Activated naive CD8-positive, alpha-beta T cell treated with anti-CD3 and anti-CD28 coated beads, Interleukin-2, amount 10 ng/mL, durations not matched to agents 7 days and 5 days (primary cell): ENCODE measurements around the gene CAB39. TPM values are rescaled to one million over a fixed set of nuclear protein-coding genes. Genes with fewer than 3 reads are reported as not detected.

Experiments used
- ATAC-seq: fragments of 150-1000 bp; cut with Tn5 transposase; one replicate; pipeline ENCODE4 v1.10.0; 2021; ENCODE audit warnings: low read depth, moderate library complexity
- POLR2A ChIA-PET: fragments of 350-600 bp; sonication (Branson Sonifier 250); formaldehyde crosslinking; loops from one replicate; lab custom pipeline; 2021; ENCODE audit warnings: antibody characterized with exemption; lab: Charles Lee
- DNase-seq: peaks from one replicate; pipeline ENCODE4 v3.0.0; 2021
- H3K27ac Mint-ChIP-seq: one replicate; pipeline ENCODE4 v1.8.0; 2022; ENCODE audit warnings: mild to moderate bottlenecking, mixed read lengths
- H3K27me3 Mint-ChIP-seq: one replicate; pipeline ENCODE4 v1.8.0; 2022; ENCODE audit warnings: mild to moderate bottlenecking, moderate library complexity, mixed read lengths
- H3K36me3 Mint-ChIP-seq: one replicate; pipeline ENCODE4 v1.8.0; 2021; ENCODE audit warnings: mild to moderate bottlenecking, mixed read lengths
- H3K4me1 Mint-ChIP-seq: one replicate; pipeline ENCODE4 v1.8.0; 2021; ENCODE audit warnings: mixed read lengths
- H3K4me3 Mint-ChIP-seq: one replicate; pipeline ENCODE4 v1.8.0; 2022; ENCODE audit warnings: mild to moderate bottlenecking, moderate library complexity, mixed read lengths
- H3K9me3 Mint-ChIP-seq: one replicate; pipeline ENCODE4 v1.8.0; 2021; ENCODE audit warnings: mixed read lengths
- total RNA-seq, 2 experiments: library from RNA; stranded (reverse); gene quantifications; one replicate each; pipeline ENCODE4 v1.2.3, GENCODE V29; 2021

CAB39 gene
- total RNA-seq, 2 experiments from 2014 or later, result 138 to 143 TPM

DNA sequence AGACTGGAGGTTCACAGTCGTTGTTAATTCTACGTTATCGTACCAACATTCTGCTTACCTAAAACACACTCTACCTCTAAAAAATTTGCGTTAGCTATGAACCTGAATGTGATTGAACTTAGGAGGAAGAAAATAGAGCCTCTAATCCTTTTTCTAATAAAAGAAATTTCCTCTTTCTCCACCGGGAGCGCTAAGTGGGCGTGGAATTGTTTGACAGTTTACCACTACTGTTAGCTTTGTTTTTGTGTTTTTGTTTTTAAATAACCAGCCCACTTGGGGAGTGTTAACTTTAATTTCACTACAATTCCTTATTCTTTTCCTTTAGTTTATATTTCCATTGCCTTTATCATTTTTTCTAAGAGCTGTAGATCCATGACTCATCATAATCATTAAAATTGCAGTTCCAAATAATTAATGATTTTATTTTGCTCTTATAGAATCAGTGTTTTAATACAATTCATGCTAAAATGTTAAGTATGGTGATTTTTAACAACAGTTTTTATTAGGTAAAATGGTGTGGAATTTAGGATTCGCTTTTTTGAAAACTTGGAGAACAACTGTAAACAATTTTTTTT is 97.1 kb downstream of the CAB39 start:
- no peak for DNase-seq
- H3K36me3 Mint-ChIP-seq, result peaks cover 21% of the 10 kb centered on the region
- no peak overlapping the region for H3K27ac Mint-ChIP-seq
- H3K27me3 Mint-ChIP-seq, result no peaks in the 10 kb centered on the region
- POLR2A ChIA-PET, result no interaction called here
- ATAC-seq, result no peak
- peaks cover 17% of the 10 kb centered on the region for H3K4me1 Mint-ChIP-seq
- H3K4me3 Mint-ChIP-seq, result no peak overlapping the region
- no peaks in the 10 kb centered on the region for H3K9me3 Mint-ChIP-seq

GRCh38 chr2:230811508-230811907 is 98.9 kb downstream of the CAB39 start:
- no peak for DNase-seq
- Mint-ChIP-seq H3K27me3 (no peaks in the 10 kb centered on the region), H3K4me1 (peaks cover 21% of the 10 kb centered on the region), H3K27ac (peak overlapping the region; percentile 4), H3K9me3 (no peaks in the 10 kb centered on the region), H3K4me3 (no peak overlapping the region), H3K36me3 (peaks cover 26% of the 10 kb centered on the region)
- no peak for ATAC-seq
- POLR2A ChIA-PET, result no interaction called here

DNA sequence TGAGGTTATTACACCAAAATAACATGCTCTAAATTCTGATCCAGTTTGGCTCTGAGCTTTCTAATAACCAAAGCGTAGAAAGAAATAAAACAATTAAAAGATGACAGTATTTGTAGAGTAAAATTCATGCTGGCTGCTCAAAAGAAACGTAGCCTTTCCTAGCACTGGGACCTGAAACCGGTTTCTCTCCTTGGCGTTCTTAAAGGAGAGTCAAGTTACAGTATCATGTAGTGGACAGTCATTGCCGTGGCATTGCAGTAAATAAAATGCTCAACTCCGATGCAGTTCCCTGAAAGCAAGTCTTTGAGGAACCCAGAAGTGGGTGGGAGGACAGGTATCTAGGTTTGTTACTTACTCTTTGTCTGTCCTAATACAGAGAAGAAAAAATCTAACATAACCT is 99.4 kb downstream of the CAB39 start:
- Mint-ChIP-seq H3K4me1 (peaks cover 24% of the 10 kb centered on the region), H3K27me3 (no peaks in the 10 kb centered on the region), H3K9me3 (no peaks in the 10 kb centered on the region), H3K36me3 (peaks cover 31% of the 10 kb centered on the region), H3K27ac (no peak overlapping the region), H3K4me3 (no peak overlapping the region)
- no peak for DNase-seq
- POLR2A ChIA-PET, result no interaction called here
- no peak for ATAC-seq

GRCh38 chr2:230814616-230815015 is 102.0 kb downstream of the CAB39 start:
- Mint-ChIP-seq H3K36me3 (peaks cover 39% of the 10 kb centered on the region), H3K9me3 (no peaks in the 10 kb centered on the region), H3K27me3 (no peaks in the 10 kb centered on the region), H3K4me3 (no peak overlapping the region), H3K27ac (peak overlapping the region; percentile 45), H3K4me1 (peaks cover 22% of the 10 kb centered on the region)
- POLR2A ChIA-PET, result no interaction called here
- ATAC-seq, result no peak
- DNase-seq, result no peak

DNA sequence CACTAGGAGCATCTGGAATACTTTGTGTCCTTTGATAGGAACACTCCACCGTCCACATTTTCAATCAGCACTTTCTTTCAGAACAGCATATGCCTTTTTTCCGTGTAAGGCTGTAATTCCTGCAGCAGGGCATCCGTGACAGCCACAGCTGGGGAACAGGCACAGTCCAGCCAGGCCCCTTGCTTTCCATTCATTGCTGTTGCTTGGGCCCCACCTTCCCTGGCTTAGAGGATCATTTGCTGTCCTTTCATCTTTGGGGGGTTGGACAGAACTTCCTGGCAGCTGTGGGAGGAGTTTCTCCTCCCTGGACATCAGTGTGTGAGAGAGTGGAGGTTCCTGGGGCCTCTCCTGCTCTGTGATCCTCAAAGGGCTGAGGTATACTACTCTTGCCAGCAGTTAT is 102.4 kb downstream of the CAB39 start:
- H3K36me3 Mint-ChIP-seq, result peaks cover 39% of the 10 kb centered on the region
- ATAC-seq (no peak), DNase-seq (no peak)
- H3K9me3 Mint-ChIP-seq, result no peaks in the 10 kb centered on the region
- POLR2A ChIA-PET, result no interaction called here
- no peaks in the 10 kb centered on the region for H3K27me3 Mint-ChIP-seq
- H3K27ac Mint-ChIP-seq, result peak overlapping the region; percentile 45
- H3K4me1 Mint-ChIP-seq, result peaks cover 22% of the 10 kb centered on the region
- no peak overlapping the region for H3K4me3 Mint-ChIP-seq

GRCh38 chr2:230816735-230817134 is 104.1 kb downstream of the CAB39 start:
- Mint-ChIP-seq H3K9me3 (no peaks in the 10 kb centered on the region), H3K4me1 (peaks cover 22% of the 10 kb centered on the region), H3K27ac (no peak overlapping the region), H3K27me3 (no peaks in the 10 kb centered on the region), H3K4me3 (no peak overlapping the region), H3K36me3 (peaks cover 37% of the 10 kb centered on the region)
- DNase-seq (no peak), ATAC-seq (no peak)
- POLR2A ChIA-PET, result interaction anchor here (0.6 kb wide), 1 partner anchor 18 kb away, joined by 3 read pairs; no protein-coding TSS in a partner anchor

- no peaks in the 10 kb centered on the region for H3K27me3 Mint-ChIP-seq
- POLR2A ChIA-PET, result no interaction called here
- H3K4me1 Mint-ChIP-seq, result peaks cover 17% of the 10 kb centered on the region
- DNase-seq (no peak), ATAC-seq (no peak)
- H3K36me3 Mint-ChIP-seq, result peaks cover 26% of the 10 kb centered on the region
- no peak overlapping the region for H3K4me3 Mint-ChIP-seq
- no peaks in the 10 kb centered on the region for H3K9me3 Mint-ChIP-seq
- no peak overlapping the region for H3K27ac Mint-ChIP-seq
These were observed 106.8 kb downstream of the CAB39 start for GRCh38 chr2:230819433-230819832.

- POLR2A ChIA-PET, result no interaction called here
- no peak for ATAC-seq
- Mint-ChIP-seq H3K4me3 (no peak overlapping the region), H3K36me3 (peaks cover 21% of the 10 kb centered on the region), H3K4me1 (peaks cover 15% of the 10 kb centered on the region), H3K9me3 (no peaks in the 10 kb centered on the region), H3K27ac (peak overlapping the region; percentile 39), H3K27me3 (peaks cover 17% of the 10 kb centered on the region)
- DNase-seq, result no peak
These were observed 108.8 kb downstream of the CAB39 start for GRCh38 chr2:230821261-230821990.

- Mint-ChIP-seq H3K27me3 (peaks cover 23% of the 10 kb centered on the region), H3K36me3 (peaks cover 16% of the 10 kb centered on the region), H3K4me3 (no peak overlapping the region), H3K9me3 (no peaks in the 10 kb centered on the region), H3K27ac (no peak overlapping the region), H3K4me1 (peaks cover 10% of the 10 kb centered on the region)
- DNase-seq (no peak), ATAC-seq (no peak)
- POLR2A ChIA-PET, result interaction anchor here (1.7 kb wide), 1 partner anchor 163 kb away, joined by 4 read pairs; no protein-coding TSS in a partner anchor
These were observed 109.4 kb downstream of the CAB39 start for GRCh38 chr2:230821991-230822520.

DNA sequence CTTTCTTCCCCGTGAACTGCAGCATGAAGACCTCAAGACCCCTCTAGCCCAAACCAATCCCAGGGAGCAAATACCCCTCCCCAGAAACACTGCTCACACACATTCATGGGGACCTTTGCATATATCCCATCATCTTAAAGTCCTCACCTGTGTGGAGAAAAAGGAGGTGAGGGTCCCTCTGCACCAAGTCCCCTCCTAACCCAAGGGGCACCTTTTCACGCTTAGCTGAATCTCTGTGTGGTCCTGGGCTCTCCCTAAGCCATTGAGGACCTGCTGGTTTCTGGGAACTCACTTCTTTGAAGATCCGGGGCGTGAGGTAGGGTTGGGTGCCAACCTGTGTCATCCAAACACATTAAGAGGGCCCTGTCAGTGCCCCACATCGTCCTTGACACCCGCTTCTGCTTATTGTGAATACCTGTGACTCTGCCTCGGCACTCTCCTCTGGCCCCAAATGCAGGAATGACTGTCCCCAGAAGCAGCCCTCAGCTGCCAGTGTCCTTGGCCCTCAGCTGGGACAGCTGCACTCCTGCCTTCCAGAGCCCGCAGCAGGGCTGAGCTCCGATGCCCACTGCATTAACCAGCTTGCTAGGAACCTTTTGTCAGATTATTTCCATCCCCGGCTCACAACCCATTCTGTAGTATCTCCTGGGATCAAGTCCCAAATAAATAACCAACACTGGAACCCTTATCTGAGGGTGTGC is 110.8 kb downstream of the CAB39 start:
- Mint-ChIP-seq H3K9me3 (no peaks in the 10 kb centered on the region), H3K27ac (no peak overlapping the region), H3K4me3 (no peak overlapping the region), H3K27me3 (peaks cover 29% of the 10 kb centered on the region), H3K4me1 (peaks cover 16% of the 10 kb centered on the region), H3K36me3 (peaks cover 11% of the 10 kb centered on the region)
- no peak for ATAC-seq
- POLR2A ChIA-PET, result interaction anchor here (1.7 kb wide), 1 partner anchor 161 kb away, joined by 4 read pairs; no protein-coding TSS in a partner anchor
- DNase-seq, result no peak

DNA sequence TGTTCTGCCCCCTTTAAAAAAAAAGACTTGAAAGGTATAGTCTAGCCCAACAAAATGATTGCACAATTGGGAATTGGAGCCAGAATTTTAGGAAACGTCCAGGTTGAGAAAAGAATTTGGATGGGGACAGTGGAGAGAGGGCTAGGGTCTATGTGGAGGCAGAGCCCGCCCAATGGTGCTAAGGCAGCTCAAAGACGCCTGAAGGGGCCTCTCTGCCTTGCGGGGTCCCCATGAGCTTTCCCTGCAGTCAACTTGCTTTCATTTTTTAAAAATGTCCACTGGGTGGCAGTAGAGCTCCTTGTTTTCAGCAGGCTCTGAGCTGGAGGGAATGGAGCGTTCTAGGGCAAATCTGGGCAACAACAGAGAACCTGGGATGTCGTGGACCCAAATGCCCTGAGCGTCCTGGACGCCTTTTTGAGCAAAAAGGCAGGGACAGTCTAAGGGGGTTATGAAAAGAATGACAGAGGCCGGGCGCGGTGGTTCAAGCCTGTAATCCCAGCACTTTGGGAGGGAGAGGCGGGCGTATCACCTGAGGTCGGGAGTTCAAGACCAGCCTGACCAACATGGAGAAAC is 111.8 kb downstream of the CAB39 start:
- ATAC-seq (peak; percentile 72), DNase-seq (peak; percentile 52)
- H3K27ac Mint-ChIP-seq, result peak overlapping the region; percentile 45
- peaks cover 29% of the 10 kb centered on the region for H3K27me3 Mint-ChIP-seq
- H3K9me3 Mint-ChIP-seq, result no peaks in the 10 kb centered on the region
- peaks cover 14% of the 10 kb centered on the region for H3K4me1 Mint-ChIP-seq
- peak overlapping the region; percentile 64 for H3K4me3 Mint-ChIP-seq
- POLR2A ChIA-PET, result interaction anchor here (1.0 to 1.1 kb wide), 2 partner anchors 229 to 602 kb away, joined by 3 to 4 read pairs; no protein-coding TSS in a partner anchor
- peaks cover 8% of the 10 kb centered on the region for H3K36me3 Mint-ChIP-seq

- DNase-seq, result no peak
- peaks cover 33% of the 10 kb centered on the region for H3K27me3 Mint-ChIP-seq
- H3K4me1 Mint-ChIP-seq, result peaks cover 14% of the 10 kb centered on the region
- H3K9me3 Mint-ChIP-seq, result no peaks in the 10 kb centered on the region
- H3K4me3 Mint-ChIP-seq, result no peak overlapping the region
- ATAC-seq, result no peak
- POLR2A ChIA-PET, result no interaction called here
- H3K27ac Mint-ChIP-seq, result no peak overlapping the region
- H3K36me3 Mint-ChIP-seq, result peaks cover 7% of the 10 kb centered on the region
These were observed 112.7 kb downstream of the CAB39 start for GRCh38 chr2:230825354-230825753.

DNA sequence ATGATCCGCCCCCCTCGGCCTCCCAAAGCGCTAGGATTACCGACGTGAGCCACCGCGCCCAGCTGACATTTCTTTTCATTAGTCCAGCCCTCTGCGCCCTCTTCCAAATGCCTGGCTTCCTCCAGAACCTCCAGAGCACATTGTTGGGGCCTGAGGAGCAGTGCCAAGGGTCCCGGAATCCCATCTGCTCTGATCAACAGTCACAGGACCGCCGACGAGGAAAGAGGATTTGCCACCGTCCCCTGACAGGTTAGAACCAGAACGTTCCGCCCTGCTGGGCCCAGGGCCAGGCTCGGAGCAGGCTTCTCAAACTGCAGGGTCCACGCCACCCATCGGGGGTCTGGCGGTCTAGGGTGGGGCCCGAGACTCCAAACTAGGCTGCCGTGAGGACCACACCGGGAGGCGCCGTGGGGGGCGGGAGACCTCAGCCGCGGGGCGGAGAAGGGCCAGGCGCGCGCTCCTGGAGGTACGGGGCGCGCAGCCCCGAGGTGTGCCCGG is 115.2 kb downstream of the CAB39 start:
- Mint-ChIP-seq H3K9me3 (no peaks in the 10 kb centered on the region), H3K27ac (no peak overlapping the region), H3K4me3 (peak overlapping the region; percentile 14), H3K27me3 (peaks cover 50% of the 10 kb centered on the region), H3K4me1 (peaks cover 14% of the 10 kb centered on the region), H3K36me3 (no peaks in the 10 kb centered on the region)
- POLR2A ChIA-PET, result no interaction called here
- ATAC-seq, result no peak
- no peak for DNase-seq
